Neural cell (in vitro differentiated cells): ENCODE data around the gene TRPM3.

Source experiments
- SMC3 ChIP-seq: fragments of 450-650 bp; conservative IDR thresholded peaks from 2 replicates; pipeline ENCODE4 v1.6.1; 2014; ENCODE audit warnings: antibody characterized with exemption, mild to moderate bottlenecking, moderate library complexity; ENCODE audit not compliant: poor library complexity
- TF ChIP-seq, protein P1 (sequence below): fragments of 450-650 bp; IDR thresholded peaks from 2 replicates; pipeline ENCODE4 v1.5.1; 2014; ENCODE audit warnings: antibody characterized with exemption, mild to moderate bottlenecking, moderate library complexity; ENCODE audit not compliant: poor library complexity, severe bottlenecking

DNA sequence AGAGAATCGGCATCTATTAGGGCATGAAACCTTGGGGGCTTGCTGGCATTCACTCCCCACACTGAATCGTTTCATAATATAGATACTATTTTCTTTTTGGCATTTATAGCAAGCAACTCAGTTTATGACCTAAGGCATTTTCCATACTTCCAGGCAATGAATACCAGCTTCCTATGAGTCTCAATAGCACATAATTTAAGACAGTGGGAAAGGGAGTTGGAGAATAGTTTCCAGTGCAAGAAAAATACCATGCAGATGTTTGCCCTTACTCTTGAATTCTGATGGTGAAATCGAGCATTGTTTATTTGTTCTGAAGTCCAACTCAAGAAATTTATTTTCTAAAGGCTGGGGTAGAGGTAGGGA, 531.1 kb downstream of the TRPM3 start:
- TF ChIP-seq, protein P1, sequence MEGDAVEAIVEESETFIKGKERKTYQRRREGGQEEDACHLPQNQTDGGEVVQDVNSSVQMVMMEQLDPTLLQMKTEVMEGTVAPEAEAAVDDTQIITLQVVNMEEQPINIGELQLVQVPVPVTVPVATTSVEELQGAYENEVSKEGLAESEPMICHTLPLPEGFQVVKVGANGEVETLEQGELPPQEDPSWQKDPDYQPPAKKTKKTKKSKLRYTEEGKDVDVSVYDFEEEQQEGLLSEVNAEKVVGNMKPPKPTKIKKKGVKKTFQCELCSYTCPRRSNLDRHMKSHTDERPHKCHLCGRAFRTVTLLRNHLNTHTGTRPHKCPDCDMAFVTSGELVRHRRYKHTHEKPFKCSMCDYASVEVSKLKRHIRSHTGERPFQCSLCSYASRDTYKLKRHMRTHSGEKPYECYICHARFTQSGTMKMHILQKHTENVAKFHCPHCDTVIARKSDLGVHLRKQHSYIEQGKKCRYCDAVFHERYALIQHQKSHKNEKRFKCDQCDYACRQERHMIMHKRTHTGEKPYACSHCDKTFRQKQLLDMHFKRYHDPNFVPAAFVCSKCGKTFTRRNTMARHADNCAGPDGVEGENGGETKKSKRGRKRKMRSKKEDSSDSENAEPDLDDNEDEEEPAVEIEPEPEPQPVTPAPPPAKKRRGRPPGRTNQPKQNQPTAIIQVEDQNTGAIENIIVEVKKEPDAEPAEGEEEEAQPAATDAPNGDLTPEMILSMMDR: no peak
- TF ChIP-seq SMC3: no peak
